OCI-LY7 (cell line): ENCODE measurements around the gene TMIGD3. TPM values are rescaled to one million over a fixed set of nuclear protein-coding genes. Genes with fewer than 3 reads are reported as not detected.

Experiments used
- BruUV-seq: library from RNA; stranded (reverse); fragments of 400-500 nt; replicated peaks from 2 replicates; lab custom pipeline; 2021; lab: Mats Ljungman, UMichigan
- CTCF ChIA-PET: fragments of 300-600 bp; sonication (Branson Sonifier 250); formaldehyde crosslinking; loops from one replicate; lab custom pipeline; 2022; ENCODE audit warnings: antibody characterized with exemption; ENCODE audit not compliant: unreplicated experiment; lab: Charles Lee
- POLR2A ChIA-PET: fragments of 300-600 bp; sonication (Branson Sonifier 250); formaldehyde crosslinking; loops from one replicate; lab custom pipeline; 2022; ENCODE audit warnings: antibody characterized with exemption; lab: Charles Lee
- DNase-seq: peaks from one replicate; pipeline ENCODE4 v3.0.0-alpha.2; 2015; ENCODE audit warnings: low spot score
- H2AFZ ChIP-seq: fragments of 200-600 bp; sonication (generic), shearing (Covaris generic); 2 replicates; pipeline ENCODE4 v1.6.1; 2014; ENCODE audit warnings: mild to moderate bottlenecking, antibody characterized with exemption, low read length, moderate library complexity
- H3K27ac ChIP-seq: fragments of 200-600 bp; sonication (generic); 2 replicates; pipeline ENCODE4 v1.5.1; 2014; ENCODE audit warnings: mixed run types, low read depth, mild to moderate bottlenecking, moderate library complexity, low read length, inconsistent platforms; ENCODE audit not compliant: poor library complexity, severe bottlenecking
- H3K36me3 ChIP-seq: fragments of 200-600 bp; sonication (generic); 2 replicates; pipeline ENCODE4 v1.6.1; 2014; ENCODE audit warnings: mild to moderate bottlenecking, antibody characterized with exemption, low read length, moderate library complexity, mixed read lengths; ENCODE audit not compliant: insufficient read depth
- H3K4me1 ChIP-seq: fragments of 200-600 bp; sonication (generic); 2 replicates; pipeline ENCODE4 v1.5.1; 2014; ENCODE audit warnings: mild to moderate bottlenecking, low read length; ENCODE audit not compliant: insufficient read depth, poor library complexity, severe bottlenecking
- H3K4me2 ChIP-seq: fragments of 200-600 bp; sonication (generic); 2 replicates; pipeline ENCODE4 v1.6.1; 2014; ENCODE audit warnings: mild to moderate bottlenecking, low read length
- H3K4me3 ChIP-seq: fragments of 200-600 bp; sonication (generic); 2 replicates; pipeline ENCODE4 v1.5.1; 2014; ENCODE audit warnings: mild to moderate bottlenecking, low read depth, low read length; ENCODE audit not compliant: poor library complexity, severe bottlenecking
- H3K79me2 ChIP-seq: fragments of 200-600 bp; sonication (generic); 2 replicates; pipeline ENCODE4 v1.6.1; 2016; ENCODE audit warnings: low read depth, mild to moderate bottlenecking, low read length, moderate library complexity, mixed read lengths; ENCODE audit not compliant: insufficient read depth
- H3K9me2 ChIP-seq: fragments of 200-600 bp; sonication (generic); 2 replicates; pipeline ENCODE4 v1.6.1; 2016; ENCODE audit warnings: mild to moderate bottlenecking, low read length, mixed read lengths; ENCODE audit not compliant: insufficient read depth
- H3K9me3 ChIP-seq: fragments of 200-600 bp; sonication (generic); 2 replicates; pipeline ENCODE4 v1.6.1; 2014; ENCODE audit warnings: mild to moderate bottlenecking, mixed run types, low read length, mixed read lengths
- H4K20me1 ChIP-seq: fragments of 200-600 bp; sonication (generic); 2 replicates; pipeline ENCODE4 v1.6.1; 2014; ENCODE audit warnings: mild to moderate bottlenecking, antibody characterized with exemption, low read length, moderate library complexity, mixed read lengths; ENCODE audit not compliant: insufficient read depth
- CTCF ChIP-seq: fragments of 200-600 bp; sonication (generic); conservative IDR thresholded peaks from 2 replicates; pipeline ENCODE4 v1.5.1; 2014; ENCODE audit warnings: mild to moderate bottlenecking, antibody characterized with exemption, low read length, moderate library complexity, mixed read lengths
- EZH2phosphoT487 ChIP-seq: fragments of 200-600 bp; sonication (generic); IDR thresholded peaks from 2 replicates; pipeline ENCODE4 v1.6.1; 2018; ENCODE audit warnings: low read depth, borderline replicate concordance, mild to moderate bottlenecking, mixed run types, antibody characterized with exemption, low read length, moderate library complexity, mixed read lengths
- intact Hi-C: fragments of 100-400 bp; cut with micrococcal nuclease; formaldehyde crosslinking; loops from one replicate; pipeline ENCODE4 v1.10.0; 2022; ENCODE audit not compliant: unreplicated experiment
- total RNA-seq, 2 experiments: library from RNA; depleted of rRNA in 1 of 2; stranded (reverse); fragments of >200 nt in 1 of 2; shearing (Covaris generic) in 1 of 2; gene quantifications; 2 replicates each; pipeline ENCODE4 v1.2.3, GENCODE V29; 2014 to 2022

TMIGD3 gene
- total RNA-seq, 2 experiments from 2014 or later = not detected

GRCh38 chr1:111441573-111442192 is 61.8 kb downstream of the TMIGD3 start:
- Histone ChIP-seq H3K9me2 (no peaks in the 10 kb centered on the region), H4K20me1 (0 out of 2 replicates have a peak, but pooled peaks cover 3% of the 10 kb centered on the region), H3K36me3 (peaks cover 100% of the 10 kb centered on the region), H3K79me2 (peaks cover 18% of the 10 kb centered on the region), H3K4me1 (peaks cover 4% of the 10 kb centered on the region), H3K4me3 (no peak overlapping the region), H2AFZ (no peak overlapping the region), H3K9me3 (no peaks in the 10 kb centered on the region), H3K4me2 (no peak overlapping the region), H3K27ac (no peak overlapping the region)
- DNase-seq = peak; percentile 79
- intact Hi-C loops = loop anchor here (1.0 to 10.0 kb wide), 2 partner anchors 97 to 218 kb away; no protein-coding TSS in a partner anchor
- no TSS peak for BruUV-seq
- ChIA-PET CTCF (interaction anchor here (0.6 kb wide), 1 partner anchor 218 kb away, joined by 3 read pairs; no protein-coding TSS in a partner anchor), POLR2A (interaction anchor here (1.0 kb wide), 1 partner anchor 222 kb away, joined by 3 read pairs; no protein-coding TSS in a partner anchor)
- TF ChIP-seq EZH2phosphoT487 (no peak), CTCF (peak; percentile 94)

- Histone ChIP-seq H3K9me2 (no peaks in the 10 kb centered on the region), H3K36me3 (peaks cover 81% of the 10 kb centered on the region), H4K20me1 (no peaks in the 10 kb centered on the region), H3K4me2 (no peak overlapping the region), H3K9me3 (no peaks in the 10 kb centered on the region), H3K79me2 (peaks cover 2% of the 10 kb centered on the region; the same call in 1 of the 2 replicates), H3K4me3 (no peak overlapping the region), H3K4me1 (no peaks in the 10 kb centered on the region), H2AFZ (no peak overlapping the region), H3K27ac (no peak overlapping the region)
- DNase-seq = no peak
- TF ChIP-seq EZH2phosphoT487 = no peak
- no peak for TF ChIP-seq CTCF
- ChIA-PET CTCF (interaction anchor here (1.0 kb wide), 1 partner anchor 9 kb away, joined by 8 read pairs; no protein-coding TSS in a partner anchor), POLR2A (interaction anchor here (0.5 to 2.4 kb wide), 7 partner anchors 9 to 353 kb away, joined by 3 to 10 read pairs (median 3); partner anchors contain the start of genes OVGP1 and WDR77)
- intact Hi-C loops = loop anchor here (10.0 kb wide), 1 partner anchor 95 kb away; no protein-coding TSS in a partner anchor
- no TSS peak for BruUV-seq
Measured at GRCh38 chr1:111439461-111440351, 63.7 kb downstream of the TMIGD3 start.
